ENCODE results near the gene OR10H1. TPM values are rescaled to one million over a fixed set of nuclear protein-coding genes. Genes with fewer than 3 reads are reported as not detected.
"Not testable (repeated sequence)": the region's sequence is repeated elsewhere in the genome, so short reads cannot be mapped to it uniquely, and the experiment has no call there.

The OR10H1 gene
- total RNA-seq, 1 donor from 2014 or later = not detected

DNA sequence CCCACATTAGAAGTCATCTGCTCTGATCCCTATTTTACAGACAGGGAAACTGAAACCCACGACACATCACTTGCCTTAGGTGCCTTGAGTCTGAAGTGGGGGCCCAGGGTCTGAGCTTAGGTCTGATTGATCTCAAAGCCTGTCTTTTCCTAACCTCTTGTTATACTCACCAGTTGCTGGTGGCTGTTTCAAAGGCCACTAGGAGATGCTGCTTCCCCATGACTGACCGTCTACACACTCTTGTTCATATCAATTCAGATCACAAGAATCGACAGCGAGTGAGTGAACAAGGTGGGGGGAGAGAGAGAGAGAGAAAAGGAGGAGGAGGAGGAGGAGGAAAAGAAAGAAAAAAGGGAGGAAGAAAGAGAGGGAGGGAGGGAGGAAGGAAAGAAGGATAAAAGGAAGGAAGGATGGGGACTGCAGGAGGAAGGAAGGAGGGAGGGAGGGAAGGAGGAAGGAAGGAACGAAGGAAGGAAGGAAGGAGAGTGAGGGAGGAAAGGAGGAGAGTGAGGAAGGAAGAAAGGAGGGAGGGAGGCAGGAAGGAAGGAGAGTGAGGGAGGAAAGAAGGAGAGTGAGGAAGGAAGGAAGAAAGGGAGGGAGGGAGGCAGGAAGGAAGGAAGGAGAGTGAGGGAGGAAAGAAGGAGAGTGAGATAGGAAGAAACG is 3.3 kb downstream of the OR10H1 start:
- H3K79me2 ChIP-seq (ENCODE audit: low read depth) = no peaks in the 10 kb centered on the region
- Mint-ChIP-seq H3K4me3 (no peak overlapping the region), H3K4me1 (no peaks in the 10 kb centered on the region), H3K9me3 (peaks cover 52% of the 10 kb centered on the region), H3K36me3 (no peaks in the 10 kb centered on the region), H3K27ac (no peak overlapping the region), H3K27me3 (ENCODE audit: insufficient read depth, low read depth) (peaks cover 3% of the 10 kb centered on the region)
- TF ChIP-seq EZH2 (IDR thresholded peaks at IDR 0.05) = no peak
- no peak overlapping the region for H3K27ac ChIP-seq
- no peak for DNase-seq (ENCODE audit: low spot score)
- no peaks in the 10 kb centered on the region for H4K20me1 ChIP-seq (ENCODE audit: low read depth)
- no peak overlapping the region for H3K4me2 ChIP-seq
- no peaks in the 10 kb centered on the region for H3K4me1 ChIP-seq
- H3K27me3 ChIP-seq = no peaks in the 10 kb centered on the region
- H3K9ac ChIP-seq = no peak overlapping the region
- no peak overlapping the region for H3K4me3 ChIP-seq
- H3K36me3 ChIP-seq = no peaks in the 10 kb centered on the region
- peaks cover 5% of the 10 kb centered on the region for H3K9me3 ChIP-seq (ENCODE audit: low read depth)
- H2AFZ ChIP-seq (replicated peaks) = no peak overlapping the region
- H3F3A ChIP-seq (ENCODE audit: low read depth) = no peaks in the 10 kb centered on the region

DNA sequence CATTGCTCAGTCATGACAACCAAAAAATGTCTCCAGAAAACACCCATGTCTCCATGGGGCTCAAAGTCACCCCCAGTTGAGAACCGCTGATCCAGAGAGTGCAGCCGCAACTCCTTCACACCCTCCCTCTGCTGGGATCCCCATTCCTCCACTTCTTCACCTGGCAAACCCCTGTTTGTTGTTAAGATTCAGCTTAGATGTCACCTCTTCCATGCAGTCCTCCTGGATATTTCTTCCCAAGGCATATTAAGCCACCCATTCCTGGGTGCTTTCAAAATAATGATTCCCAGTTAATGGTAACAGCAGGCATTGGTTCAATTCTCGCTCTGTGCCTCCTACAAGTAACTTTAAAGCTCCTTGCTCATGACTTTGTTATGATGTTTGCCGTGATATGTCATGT is 4.0 kb downstream of the OR10H1 start:
- H3K4me3 Mint-ChIP-seq = no peak overlapping the region
- no peak overlapping the region for H2AFZ ChIP-seq (replicated peaks)

DNA sequence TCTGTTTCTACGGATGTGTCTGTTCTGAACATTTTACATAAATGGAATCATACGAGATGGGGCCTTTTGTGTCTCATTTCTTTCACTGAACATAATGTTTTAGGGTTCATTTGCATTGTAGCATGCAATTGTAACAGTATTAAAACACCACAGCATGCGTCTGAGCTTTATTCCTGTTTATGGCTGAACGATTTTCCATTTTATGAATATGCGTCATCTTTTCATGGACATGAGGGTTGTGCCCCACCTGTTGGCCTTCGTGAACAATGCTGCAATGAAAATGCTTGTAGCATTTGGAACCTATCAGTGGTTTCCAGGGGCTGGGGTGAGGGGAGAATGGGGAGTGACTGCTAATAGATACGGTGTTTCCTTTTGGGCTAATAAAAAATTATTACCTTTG is 5.1 kb downstream of the OR10H1 start:
- Histone ChIP-seq H3K4me1 (no peaks in the 10 kb centered on the region), H3K27me3 (no peaks in the 10 kb centered on the region), H3K27ac (no peak overlapping the region), H3K36me3 (no peaks in the 10 kb centered on the region), H3K9ac (no peak overlapping the region), H3K79me2 (ENCODE audit: low read depth) (no peaks in the 10 kb centered on the region), H3K9me3 (ENCODE audit: low read depth) (peaks cover 10% of the 10 kb centered on the region), H4K20me1 (ENCODE audit: low read depth) (no peaks in the 10 kb centered on the region), H3F3A (ENCODE audit: low read depth) (no peaks in the 10 kb centered on the region), H3K4me3 (no peak overlapping the region), H2AFZ (replicated peaks) (no peak overlapping the region), H3K4me2 (no peak overlapping the region)
- Mint-ChIP-seq H3K27me3 (ENCODE audit: insufficient read depth, low read depth) (peaks cover 3% of the 10 kb centered on the region), H3K27ac (no peak overlapping the region), H3K4me1 (no peaks in the 10 kb centered on the region), H3K9me3 (peaks cover 47% of the 10 kb centered on the region), H3K4me3 (no peak overlapping the region), H3K36me3 (no peaks in the 10 kb centered on the region)
- TF ChIP-seq EZH2 (IDR thresholded peaks at IDR 0.05) (no peak), EZH2phosphoT487 (IDR thresholded peaks at IDR 0.05) (no peak)
- TF ChIP-seq, protein P1, sequence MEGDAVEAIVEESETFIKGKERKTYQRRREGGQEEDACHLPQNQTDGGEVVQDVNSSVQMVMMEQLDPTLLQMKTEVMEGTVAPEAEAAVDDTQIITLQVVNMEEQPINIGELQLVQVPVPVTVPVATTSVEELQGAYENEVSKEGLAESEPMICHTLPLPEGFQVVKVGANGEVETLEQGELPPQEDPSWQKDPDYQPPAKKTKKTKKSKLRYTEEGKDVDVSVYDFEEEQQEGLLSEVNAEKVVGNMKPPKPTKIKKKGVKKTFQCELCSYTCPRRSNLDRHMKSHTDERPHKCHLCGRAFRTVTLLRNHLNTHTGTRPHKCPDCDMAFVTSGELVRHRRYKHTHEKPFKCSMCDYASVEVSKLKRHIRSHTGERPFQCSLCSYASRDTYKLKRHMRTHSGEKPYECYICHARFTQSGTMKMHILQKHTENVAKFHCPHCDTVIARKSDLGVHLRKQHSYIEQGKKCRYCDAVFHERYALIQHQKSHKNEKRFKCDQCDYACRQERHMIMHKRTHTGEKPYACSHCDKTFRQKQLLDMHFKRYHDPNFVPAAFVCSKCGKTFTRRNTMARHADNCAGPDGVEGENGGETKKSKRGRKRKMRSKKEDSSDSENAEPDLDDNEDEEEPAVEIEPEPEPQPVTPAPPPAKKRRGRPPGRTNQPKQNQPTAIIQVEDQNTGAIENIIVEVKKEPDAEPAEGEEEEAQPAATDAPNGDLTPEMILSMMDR (IDR thresholded peaks at IDR 0.05) = no peak
- DNase-seq (ENCODE audit: low spot score) = no peak

More for the DNA sequence above, 4.0 kb downstream of the OR10H1 start:
- Histone ChIP-seq H4K20me1 (ENCODE audit: low read depth) (no peaks in the 10 kb centered on the region), H3K4me3 (no peak overlapping the region), H3K4me2 (no peak overlapping the region), H3F3A (ENCODE audit: low read depth) (no peaks in the 10 kb centered on the region), H3K4me1 (no peaks in the 10 kb centered on the region), H3K36me3 (no peaks in the 10 kb centered on the region), H3K9me3 (ENCODE audit: low read depth) (peaks cover 5% of the 10 kb centered on the region), H3K27ac (no peak overlapping the region), H3K27me3 (no peaks in the 10 kb centered on the region), H3K79me2 (ENCODE audit: low read depth) (no peaks in the 10 kb centered on the region), H3K9ac (no peak overlapping the region)
- TF ChIP-seq, protein P1 (IDR thresholded peaks at IDR 0.05) = no peak
- TF ChIP-seq EZH2phosphoT487 (IDR thresholded peaks at IDR 0.05) (no peak), EZH2 (IDR thresholded peaks at IDR 0.05) (no peak)
- H3K4me1 Mint-ChIP-seq = no peaks in the 10 kb centered on the region
- peaks cover 3% of the 10 kb centered on the region for H3K27me3 Mint-ChIP-seq (ENCODE audit: insufficient read depth, low read depth)
- peaks cover 52% of the 10 kb centered on the region for H3K9me3 Mint-ChIP-seq
- no peaks in the 10 kb centered on the region for H3K36me3 Mint-ChIP-seq
- no peak overlapping the region for H3K27ac Mint-ChIP-seq
- DNase-seq (ENCODE audit: low spot score) = no peak

DNA sequence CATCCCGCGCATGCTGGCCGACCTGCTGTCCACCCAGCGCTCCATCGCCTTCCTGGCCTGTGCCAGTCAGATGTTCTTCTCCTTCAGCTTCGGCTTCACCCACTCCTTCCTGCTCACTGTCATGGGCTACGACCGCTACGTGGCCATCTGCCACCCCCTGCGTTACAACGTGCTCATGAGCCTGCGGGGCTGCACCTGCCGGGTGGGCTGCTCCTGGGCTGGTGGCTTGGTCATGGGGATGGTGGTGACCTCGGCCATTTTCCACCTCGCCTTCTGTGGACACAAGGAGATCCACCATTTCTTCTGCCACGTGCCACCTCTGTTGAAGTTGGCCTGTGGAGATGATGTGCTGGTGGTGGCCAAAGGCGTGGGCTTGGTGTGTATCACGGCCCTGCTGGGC is 21.2 kb downstream of the OR10H1 start:
- H3K4me3 ChIP-seq; H3K27me3 Mint-ChIP-seq (ENCODE audit: insufficient read depth, low read depth); H3K27ac ChIP-seq; H4K20me1 ChIP-seq (ENCODE audit: low read depth); H3K4me3 Mint-ChIP-seq; H3K9ac ChIP-seq; H3K36me3 ChIP-seq; H3K27me3 ChIP-seq; H3K79me2 ChIP-seq (ENCODE audit: low read depth); H3K27ac Mint-ChIP-seq; H2AFZ ChIP-seq (replicated peaks); DNase-seq (ENCODE audit: low spot score); H3F3A ChIP-seq (ENCODE audit: low read depth); H3K4me2 ChIP-seq; H3K36me3 Mint-ChIP-seq; H3K4me1 Mint-ChIP-seq; H3K9me3 ChIP-seq (ENCODE audit: low read depth); H3K4me1 ChIP-seq: not testable (repeated sequence)
- peaks cover 49% of the 10 kb centered on the region for H3K9me3 Mint-ChIP-seq

Data from neural progenitor cell (in vitro differentiated cells).